Measurements from ENCODE around the gene RNF138. TPM values are rescaled to one million over a fixed set of nuclear protein-coding genes. Genes with fewer than 3 reads are reported as not detected.

Gene RNF138
- total RNA-seq, result 20.5 and 24.6 TPM in 2 replicates
- polyA plus RNA-seq, result 15.8 and 21.0 TPM in 2 replicates
- polyA plus RNA-seq (2012), result 12.5 and 14.1 TPM in 2 replicates
- polyA minus RNA-seq (ENCODE audit: low replicate concordance), result 2.8 and 8.3 TPM in 2 replicates

- TF ChIP-seq CTCF (conservative IDR thresholded peaks at IDR 0.05 in 1 of 2, IDR thresholded peaks at IDR 0.05 in 1 of 2; ENCODE audit: low read depth in 1 of 2, low read length in 2 of 2) (no peak), EZH2 (IDR thresholded peaks at IDR 0.05; ENCODE audit: low read length, missing control alignments) (no peak)
- Histone ChIP-seq H3K9me3 (ENCODE audit: control insufficient read depth, insufficient read depth, low read depth, low read length) (no peaks in the 10 kb centered on the region), H3K36me3 (ENCODE audit: control insufficient read depth, insufficient read depth, low read length) (no peaks in the 10 kb centered on the region), H3K27me3 (ENCODE audit: control insufficient read depth, insufficient read depth, low read length) (no peaks in the 10 kb centered on the region), H3K9ac (ENCODE audit: insufficient read depth, low read length) (peak within 1 kb of the TSS; percentile 92), H2AFZ (ENCODE audit: low read length) (peak within 1 kb of the TSS; percentile 87), H3K4me3 (replicated peaks in 1 of 4; ENCODE audit: control extremely low read depth in 1 of 4, insufficient read depth in 1 of 4, low read depth in 3 of 4, low read length in 4 of 4) (peak within 1 kb of the TSS; percentile 78 to 91 (median 87)), H3K4me1 (ENCODE audit: control insufficient read depth, extremely low read depth, insufficient read depth, low read length) (peaks cover 1% of the 10 kb centered on the region), H4K20me1 (ENCODE audit: control insufficient read depth, extremely low read depth, insufficient read depth, low read length) (no peaks in the 10 kb centered on the region), H3K27ac (ENCODE audit: insufficient read depth, low read length) (peak within 1 kb of the TSS; percentile 96), H3K79me2 (ENCODE audit: control insufficient read depth, insufficient read depth, low read length) (peaks cover 42% of the 10 kb centered on the region), H3K4me2 (ENCODE audit: extremely low read depth, insufficient read depth, low read length) (peak within 1 kb of the TSS; percentile 93)
- DNase-seq (ENCODE audit: low read depth in 2 of 2), result peak; percentile 82 to 84
These were observed at the start of gene RNF138 for GRCh38 chr18:32091724-32092421. RNF138 (plus strand) TSS chr18:32091874; CDS start chr18:32092777, 903 bp downstream.

- no peaks in the 10 kb centered on the region for H3K27me3 ChIP-seq (ENCODE audit: control insufficient read depth, insufficient read depth, low read length)
- no peaks in the 10 kb centered on the region for H3K36me3 ChIP-seq (ENCODE audit: control insufficient read depth, insufficient read depth, low read length)
- DNase-seq (ENCODE audit: low read depth in 2 of 2), result no peak
- H3K9me3 ChIP-seq (ENCODE audit: control insufficient read depth, insufficient read depth, low read depth, low read length), result no peaks in the 10 kb centered on the region
- H2AFZ ChIP-seq (ENCODE audit: low read length), result no peak overlapping the region
- H3K9ac ChIP-seq (ENCODE audit: insufficient read depth, low read length), result no peak overlapping the region
- no peaks in the 10 kb centered on the region for H3K79me2 ChIP-seq (ENCODE audit: control insufficient read depth, insufficient read depth, low read length)
- no peaks in the 10 kb centered on the region for H3K4me1 ChIP-seq (ENCODE audit: control insufficient read depth, extremely low read depth, insufficient read depth, low read length)
- no peak overlapping the region for H3K4me3 ChIP-seq (replicated peaks in 1 of 4; ENCODE audit: control extremely low read depth in 1 of 4, insufficient read depth in 1 of 4, low read depth in 3 of 4, low read length in 4 of 4)
- no peaks in the 10 kb centered on the region for H4K20me1 ChIP-seq (ENCODE audit: control insufficient read depth, extremely low read depth, insufficient read depth, low read length)
- no peak overlapping the region for H3K4me2 ChIP-seq (ENCODE audit: extremely low read depth, insufficient read depth, low read length)
- no peak overlapping the region for H3K27ac ChIP-seq (ENCODE audit: insufficient read depth, low read length)
- TF ChIP-seq EZH2 (IDR thresholded peaks at IDR 0.05; ENCODE audit: low read length, missing control alignments) (no peak), CTCF (conservative IDR thresholded peaks at IDR 0.05 in 1 of 2, IDR thresholded peaks at IDR 0.05 in 1 of 2; ENCODE audit: low read depth in 1 of 2, low read length in 2 of 2) (no peak)
These were observed 49.3 kb upstream of the RNF138 start for GRCh38 chr18:32042337-32042736.

GRCh38 chr18:32048507-32049091, 43.1 kb upstream of the RNF138 start:
- Histone ChIP-seq H3K4me3 (replicated peaks in 1 of 4; ENCODE audit: control extremely low read depth in 1 of 4, insufficient read depth in 1 of 4, low read depth in 3 of 4, low read length in 4 of 4) (no peak overlapping the region), H2AFZ (ENCODE audit: low read length) (no peak overlapping the region), H3K27me3 (ENCODE audit: control insufficient read depth, insufficient read depth, low read length) (no peaks in the 10 kb centered on the region), H3K9me3 (ENCODE audit: control insufficient read depth, insufficient read depth, low read depth, low read length) (no peaks in the 10 kb centered on the region), H3K36me3 (ENCODE audit: control insufficient read depth, insufficient read depth, low read length) (no peaks in the 10 kb centered on the region), H4K20me1 (ENCODE audit: control insufficient read depth, extremely low read depth, insufficient read depth, low read length) (no peaks in the 10 kb centered on the region), H3K79me2 (ENCODE audit: control insufficient read depth, insufficient read depth, low read length) (no peaks in the 10 kb centered on the region), H3K4me2 (ENCODE audit: extremely low read depth, insufficient read depth, low read length) (no peak overlapping the region), H3K27ac (ENCODE audit: insufficient read depth, low read length) (no peak overlapping the region), H3K9ac (ENCODE audit: insufficient read depth, low read length) (no peak overlapping the region), H3K4me1 (ENCODE audit: control insufficient read depth, extremely low read depth, insufficient read depth, low read length) (no peaks in the 10 kb centered on the region)
- peak in 1 of 2 donors; percentile 33 for DNase-seq (ENCODE audit: low read depth in 2 of 2)
- TF ChIP-seq CTCF (conservative IDR thresholded peaks at IDR 0.05 in 1 of 2, IDR thresholded peaks at IDR 0.05 in 1 of 2; ENCODE audit: low read depth in 1 of 2, low read length in 2 of 2), result no peak
- TF ChIP-seq EZH2 (IDR thresholded peaks at IDR 0.05; ENCODE audit: low read length, missing control alignments), result no peak

Data from fibroblast of lung (primary cell).